NK-92 treated with Interleukin-12 subunit alpha and Interleukin-12 subunit beta, amount 100 ng/mL, for 24 hours (cell line): Measurements from ENCODE around the gene GRAMD1B.

Experiments used
- DNase-seq: peaks from one replicate; lab custom pipeline; 2025; lab: John Stamatoyannopoulos, UW

GRAMD1B gene

DNA sequence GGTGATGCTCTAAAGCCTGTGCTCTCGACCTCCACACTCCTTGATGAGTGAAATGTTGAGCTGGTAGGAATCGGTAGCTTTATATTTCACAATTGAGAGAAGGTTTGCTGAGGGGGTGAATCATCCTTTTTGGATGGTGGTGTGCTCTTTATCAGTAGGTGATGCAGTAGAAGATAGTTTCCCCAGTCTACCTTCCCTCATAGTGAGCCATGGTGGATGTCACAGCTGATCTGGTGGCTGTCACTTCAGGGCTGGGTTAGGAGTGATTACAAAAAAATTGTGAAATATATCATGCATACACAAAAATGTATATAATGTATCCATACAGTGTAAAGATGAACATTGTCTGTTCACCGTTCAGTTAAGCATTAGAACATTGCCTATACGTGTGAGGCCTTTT is 105.3 kb downstream of the GRAMD1B start:
- DNase-seq = no peak

DNA sequence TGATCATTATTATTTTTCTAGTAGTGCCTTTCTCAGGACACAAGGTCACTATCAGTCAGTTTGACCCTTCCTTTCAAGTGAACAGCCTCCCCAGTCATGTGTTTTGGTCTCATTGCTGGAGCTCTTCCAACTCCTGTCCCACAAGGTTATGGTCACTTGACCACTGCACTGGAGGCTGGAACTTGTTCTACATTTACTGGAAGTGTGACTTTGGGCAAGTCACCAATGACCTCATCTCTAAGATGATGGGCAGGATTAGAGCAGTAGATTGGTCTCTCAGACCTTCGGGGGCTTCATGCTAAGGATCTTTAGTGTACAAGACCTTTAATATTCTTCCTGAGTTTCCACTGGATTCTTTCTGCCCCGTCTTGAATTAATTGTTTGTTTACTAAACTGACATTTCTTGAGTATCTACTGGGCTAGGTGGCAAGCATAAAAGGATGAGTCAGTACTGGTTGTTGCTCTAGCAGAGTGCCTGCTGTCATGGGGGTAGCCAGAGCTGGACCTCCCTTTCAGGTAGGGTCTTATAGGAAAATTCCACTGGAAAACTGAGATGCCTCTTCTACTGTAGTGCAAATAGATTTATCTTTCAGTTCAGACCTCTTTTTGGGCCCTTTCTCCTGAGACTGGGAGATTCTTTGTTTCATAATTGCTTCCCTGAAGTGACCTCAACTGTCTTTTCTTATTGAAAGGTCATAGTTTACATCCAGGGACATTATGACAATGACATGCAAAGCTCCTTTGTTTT is 106.8 kb downstream of the GRAMD1B start:
- no peak for DNase-seq

DNA sequence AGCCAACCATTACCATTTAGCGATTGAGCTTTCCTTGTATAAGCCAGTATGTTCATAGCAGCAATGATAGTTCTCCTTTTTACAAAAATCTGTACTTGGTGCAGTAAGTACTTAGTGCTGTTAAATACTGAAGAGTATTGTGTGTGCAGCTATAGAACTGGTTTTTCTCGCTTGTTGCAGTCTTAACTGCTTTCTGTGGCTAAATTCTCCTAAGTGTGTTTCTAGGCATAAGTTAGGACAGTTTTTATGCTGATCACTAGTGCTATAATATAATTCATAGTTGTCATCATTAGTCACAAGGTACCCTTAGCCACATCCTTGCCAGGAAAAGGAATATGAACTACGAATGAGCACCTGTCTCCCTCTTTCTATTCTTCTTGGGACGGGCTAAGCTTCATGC is 107.7 kb downstream of the GRAMD1B start:
- no peak for DNase-seq

DNA sequence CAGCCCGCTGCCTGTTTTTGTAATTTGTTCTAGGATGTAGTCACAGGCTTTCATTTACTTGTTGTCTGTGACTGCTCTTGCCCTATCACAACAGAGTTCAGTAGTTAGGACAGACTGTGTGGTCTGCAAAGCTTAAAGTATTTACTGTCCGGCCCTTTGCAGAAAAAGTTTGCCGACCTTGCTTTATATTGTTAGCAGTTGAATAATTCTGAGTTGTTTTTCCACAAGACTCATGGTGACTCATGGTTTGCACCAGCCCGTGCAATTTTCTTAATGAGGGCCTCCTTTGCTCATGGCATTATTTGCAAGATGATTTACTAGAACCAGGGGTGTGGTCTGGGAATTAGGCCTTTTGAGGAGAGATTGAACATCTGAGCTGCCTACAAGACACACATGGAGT is 113.7 kb downstream of the GRAMD1B start:
- DNase-seq = no peak

DNA sequence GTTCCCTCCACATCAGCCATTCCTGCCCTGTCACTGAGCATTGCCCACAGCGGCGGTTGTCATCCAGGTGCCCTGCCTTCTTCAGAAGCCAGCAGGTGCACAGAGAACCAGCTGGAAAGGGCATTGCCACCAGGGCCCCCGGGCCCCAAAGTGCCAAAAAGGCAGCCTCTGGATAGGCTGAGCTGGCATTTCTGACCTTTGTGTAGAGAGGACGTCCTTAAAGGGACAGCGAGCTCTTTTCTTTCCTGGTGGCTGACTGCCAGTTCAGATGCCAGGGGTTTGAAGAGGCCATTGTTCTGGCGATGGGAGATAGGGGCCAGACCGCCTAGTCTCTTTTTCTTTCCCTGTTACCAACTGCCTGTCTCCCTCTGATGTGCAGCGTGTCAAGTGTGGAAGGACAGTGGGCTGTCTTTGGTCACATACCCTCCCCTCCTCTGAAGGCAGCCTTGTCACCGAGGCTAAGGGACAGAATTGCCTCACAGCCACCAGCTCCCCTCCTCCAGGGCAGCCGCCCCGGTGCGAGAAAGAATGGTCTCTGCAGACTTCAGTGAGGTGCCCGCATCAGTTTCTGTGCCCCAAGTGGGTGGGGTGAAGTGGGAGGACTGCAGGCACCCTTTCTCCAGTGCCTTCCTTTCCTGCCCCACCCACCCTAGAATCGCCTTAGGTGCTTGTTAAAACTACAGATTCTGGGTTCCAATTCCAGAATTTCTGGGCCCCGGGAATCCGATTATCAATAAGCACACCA is 114.7 kb downstream of the GRAMD1B start:
- no peak for DNase-seq

DNA sequence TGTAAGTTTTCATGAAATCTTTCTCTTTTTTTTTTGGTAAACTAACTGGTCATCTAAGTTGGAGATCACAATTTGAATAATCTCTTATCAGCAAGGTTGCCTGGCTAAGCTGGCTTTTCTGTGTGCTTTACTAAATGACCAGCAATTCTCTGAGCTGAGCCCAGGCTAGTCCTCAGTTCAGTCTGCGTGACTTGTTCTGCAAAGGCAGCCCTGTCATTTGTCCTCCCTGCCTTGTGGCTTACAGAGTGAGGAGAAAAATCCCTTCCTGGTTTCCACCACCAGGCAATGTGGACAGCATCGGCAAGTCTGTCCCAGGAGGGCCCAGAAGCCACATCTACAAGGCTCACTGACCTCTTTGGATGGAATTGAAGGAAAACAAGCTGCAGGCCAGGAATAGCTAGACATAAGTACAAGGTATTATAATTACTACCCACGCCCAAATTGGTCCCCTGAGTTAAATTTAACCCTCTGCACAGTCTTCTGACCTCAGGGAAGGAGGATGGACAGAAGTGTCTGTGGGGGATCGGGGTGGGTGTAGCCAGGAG is 115.7 kb downstream of the GRAMD1B start:
- DNase-seq = no peak

DNA sequence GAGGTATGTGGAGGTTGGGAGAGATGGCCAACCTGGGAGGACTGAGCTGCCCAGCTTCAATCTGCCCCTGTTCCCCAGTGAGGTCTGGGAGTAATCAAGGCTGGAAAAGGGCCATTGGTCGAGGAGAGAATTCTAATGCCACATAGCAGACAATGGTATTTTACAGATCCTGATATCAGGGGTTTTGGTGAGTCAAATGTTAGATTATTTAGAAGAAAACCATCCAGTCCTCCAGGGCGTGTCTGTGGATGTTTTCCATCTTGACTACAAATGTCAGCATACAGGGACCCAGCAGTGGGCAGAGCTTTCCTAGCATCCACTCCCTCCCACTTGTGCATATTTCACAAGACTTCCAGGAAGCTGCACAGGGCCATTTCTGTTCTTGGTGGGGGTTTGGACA is 116.4 kb downstream of the GRAMD1B start:
- no peak for DNase-seq

DNA sequence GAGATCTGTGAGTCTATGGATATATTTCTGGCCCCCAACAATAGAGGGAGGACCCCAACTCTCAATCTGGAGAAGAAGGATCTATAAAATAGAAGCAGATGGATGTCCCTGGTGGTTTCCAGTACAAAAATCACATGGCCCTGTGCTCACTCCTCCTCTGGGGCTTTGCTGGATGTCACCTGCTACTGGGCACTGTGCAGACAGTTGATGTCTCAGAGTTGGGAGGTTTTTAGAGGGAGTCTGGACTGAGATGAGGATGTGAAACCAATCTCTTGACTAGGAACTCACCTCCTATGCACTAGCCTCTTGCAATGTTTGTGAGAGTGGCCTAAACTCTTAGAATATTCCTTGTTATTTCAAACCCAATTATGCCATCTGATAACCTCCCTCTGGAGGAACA is 117.1 kb downstream of the GRAMD1B start:
- no peak for DNase-seq

DNA sequence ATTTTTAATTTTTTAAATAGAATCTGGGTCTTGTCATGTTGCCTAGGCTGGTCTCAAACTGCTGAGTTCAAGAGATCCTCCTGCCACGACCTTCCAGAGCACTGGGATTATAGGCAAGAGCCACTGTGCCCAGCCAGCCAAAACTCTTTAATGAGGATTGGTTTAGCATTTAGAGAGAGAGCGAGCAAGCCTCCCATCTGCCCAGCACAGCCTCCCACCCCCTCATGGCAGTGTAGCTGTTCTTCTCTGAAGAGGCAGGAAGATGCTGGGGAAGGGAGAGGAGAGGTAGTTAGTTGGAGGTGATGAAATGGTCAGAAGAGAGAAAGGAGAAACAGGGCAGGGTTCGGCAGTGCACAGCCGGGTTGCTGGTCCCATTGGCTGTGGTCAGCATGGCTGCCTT is 118.7 kb downstream of the GRAMD1B start:
- DNase-seq = no peak

DNA sequence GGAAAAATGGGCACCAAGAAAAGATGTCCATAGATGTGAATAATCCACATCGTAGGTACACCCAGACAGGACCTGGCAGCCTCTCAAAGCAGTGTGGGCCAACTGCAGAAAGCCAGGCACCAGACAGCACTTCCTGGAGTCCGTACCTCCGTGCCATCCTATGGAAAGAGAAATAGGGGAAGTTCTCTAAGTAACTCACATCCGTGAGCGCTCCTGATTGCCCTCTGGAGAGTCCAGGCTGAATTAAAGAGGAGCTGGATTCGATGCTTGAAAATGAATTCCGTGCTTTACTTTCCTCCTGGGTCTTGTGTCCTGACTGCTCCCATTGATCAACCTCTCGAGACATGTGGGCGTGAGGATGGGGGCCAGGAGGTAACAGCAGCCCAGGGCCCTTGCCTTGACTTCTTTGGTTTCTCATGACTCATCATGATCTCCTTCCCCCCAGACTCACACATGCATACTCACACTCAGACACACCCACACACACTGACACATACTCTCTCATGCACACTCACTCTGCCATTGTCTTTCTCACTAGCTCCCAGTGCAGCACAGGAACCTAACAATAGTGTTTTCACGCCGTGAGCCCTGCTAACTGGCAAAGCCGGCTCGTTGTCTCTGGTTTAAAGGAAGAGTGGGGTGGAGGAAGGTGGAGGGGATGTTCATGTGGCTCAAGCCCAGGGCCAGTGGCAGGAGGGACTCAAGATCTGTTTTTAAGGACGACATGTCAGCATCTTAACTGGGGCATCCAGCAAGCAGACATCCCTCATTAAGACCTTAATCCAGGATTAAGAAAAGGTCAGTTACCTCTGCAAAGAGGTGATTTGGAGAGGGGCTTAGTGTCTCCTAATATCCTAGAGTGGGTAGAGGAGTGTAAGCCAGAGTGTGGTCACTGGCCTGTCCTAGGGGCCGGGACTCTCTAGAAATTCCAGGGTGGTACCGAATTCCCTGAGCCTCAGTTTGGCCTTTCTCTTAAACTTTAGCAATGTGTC is 120.2 kb downstream of the GRAMD1B start:
- DNase-seq = no peak

DNA sequence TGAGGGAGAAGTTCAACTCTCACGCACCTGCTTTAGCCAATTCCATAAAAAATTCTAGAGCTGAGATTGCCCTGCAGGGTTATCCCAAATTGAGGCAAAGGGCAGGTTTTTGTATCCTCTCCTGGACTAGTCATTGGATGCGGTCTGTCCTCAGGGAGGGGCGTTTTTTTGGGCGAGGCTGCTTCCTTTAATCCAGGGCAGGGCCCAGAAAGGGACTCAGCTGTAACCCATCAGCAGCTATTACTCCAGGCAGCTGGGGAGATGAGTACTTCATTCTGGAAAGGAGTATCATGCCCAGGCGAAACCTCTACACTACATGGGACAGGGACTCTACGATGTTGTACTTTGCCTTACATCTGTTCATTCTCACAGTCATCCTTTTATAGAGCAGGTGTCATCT is 121.0 kb downstream of the GRAMD1B start:
- no peak for DNase-seq

DNA sequence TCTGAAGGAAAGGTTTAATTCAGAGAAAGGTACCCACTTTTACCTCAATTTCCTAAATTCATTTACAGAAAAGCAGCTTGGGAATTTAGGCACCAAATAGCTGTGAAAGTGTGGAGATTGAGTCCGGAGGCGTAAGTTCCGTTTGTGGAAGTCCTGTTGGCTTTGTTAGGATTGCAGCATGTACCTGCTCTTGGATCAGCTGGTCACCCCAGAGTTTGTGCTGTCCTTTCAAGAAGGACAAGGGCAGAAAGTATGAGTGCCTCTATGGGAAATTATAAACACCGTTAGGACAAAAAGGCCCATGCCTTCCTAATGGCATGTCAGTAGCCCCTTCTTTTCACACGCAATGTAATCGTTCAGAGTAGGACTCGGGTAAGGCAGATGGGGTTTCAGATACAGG is 126.6 kb downstream of the GRAMD1B start:
- DNase-seq = no peak

DNA sequence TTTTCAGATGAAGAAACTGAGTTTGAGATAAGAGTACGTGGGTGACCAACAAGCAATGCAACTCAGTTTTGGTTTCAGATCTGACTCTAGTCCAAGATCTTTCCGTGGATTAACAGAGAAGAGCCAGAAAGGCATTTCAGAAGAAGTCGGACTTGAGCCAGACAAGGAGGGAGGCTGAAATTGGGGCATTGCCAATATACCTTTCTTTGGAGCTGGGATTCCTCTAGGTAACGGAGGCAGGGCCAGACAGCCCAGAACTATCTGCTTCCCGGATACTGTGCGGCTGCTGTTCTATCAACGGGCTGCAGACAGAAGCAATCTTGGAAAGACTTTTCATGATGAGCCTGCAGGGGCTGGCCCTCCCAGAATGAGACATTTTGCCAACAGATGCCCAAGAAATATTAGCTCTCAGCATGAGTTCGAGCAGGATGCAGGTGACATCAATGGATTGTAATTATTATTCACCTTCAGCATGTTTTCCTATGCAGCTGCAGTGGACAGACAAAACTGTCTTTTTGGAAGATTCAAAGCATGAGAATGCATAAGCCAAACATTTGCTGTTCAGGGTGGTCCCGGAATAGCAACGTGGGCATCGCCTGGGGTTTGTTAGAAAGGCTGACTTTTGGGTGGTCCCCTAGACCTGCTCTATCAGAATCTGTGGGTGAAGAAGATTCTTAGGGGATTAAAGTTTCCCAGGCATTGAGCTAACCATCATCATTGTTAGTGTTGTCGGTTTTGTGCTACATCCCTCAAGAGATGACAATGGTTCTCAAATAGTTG is 128.7 kb downstream of the GRAMD1B start:
- no peak for DNase-seq

DNA sequence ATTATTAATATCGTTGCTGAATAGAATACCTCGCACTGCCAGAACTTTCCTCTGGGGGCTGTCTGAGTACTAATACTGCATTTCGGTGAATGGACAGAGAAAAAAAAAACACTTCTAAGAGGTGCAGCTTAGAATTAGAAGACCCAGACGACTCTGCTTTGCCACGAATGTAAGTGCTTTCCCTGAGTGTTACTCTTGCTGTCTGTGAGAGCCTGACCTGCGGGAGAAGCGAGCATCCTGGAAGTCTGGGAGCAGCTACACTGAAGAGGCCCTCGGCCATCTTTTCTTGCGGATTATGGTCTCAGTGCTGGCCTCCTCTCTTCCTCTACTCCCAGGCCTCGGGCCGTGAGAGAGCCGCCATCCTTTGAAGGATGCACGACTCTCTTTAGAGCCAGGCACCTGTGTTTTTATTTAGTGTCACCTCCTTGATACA is 129.5 kb downstream of the GRAMD1B start:
- DNase-seq = no peak

DNA sequence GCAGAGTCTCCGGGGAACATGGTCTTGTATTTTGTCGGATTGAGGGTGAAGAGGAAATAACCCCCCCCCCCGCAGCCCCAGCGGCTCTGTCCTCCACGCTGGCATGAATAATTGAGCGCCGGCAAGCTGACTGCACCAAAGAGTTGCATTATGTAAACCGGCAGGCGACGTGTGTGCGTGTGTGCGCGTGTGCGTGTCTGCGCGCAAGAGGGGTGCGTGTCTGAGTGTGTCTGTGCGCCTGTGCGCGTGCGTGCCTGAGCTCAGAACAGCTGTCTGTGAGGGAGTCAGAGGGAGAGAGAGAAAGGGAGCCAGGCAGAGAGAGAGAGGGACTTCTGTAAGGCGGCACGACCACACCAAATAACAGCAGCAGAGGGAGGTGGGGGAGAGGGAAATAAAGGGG is 129.9 kb downstream of the GRAMD1B start:
- DNase-seq = no peak

DNA sequence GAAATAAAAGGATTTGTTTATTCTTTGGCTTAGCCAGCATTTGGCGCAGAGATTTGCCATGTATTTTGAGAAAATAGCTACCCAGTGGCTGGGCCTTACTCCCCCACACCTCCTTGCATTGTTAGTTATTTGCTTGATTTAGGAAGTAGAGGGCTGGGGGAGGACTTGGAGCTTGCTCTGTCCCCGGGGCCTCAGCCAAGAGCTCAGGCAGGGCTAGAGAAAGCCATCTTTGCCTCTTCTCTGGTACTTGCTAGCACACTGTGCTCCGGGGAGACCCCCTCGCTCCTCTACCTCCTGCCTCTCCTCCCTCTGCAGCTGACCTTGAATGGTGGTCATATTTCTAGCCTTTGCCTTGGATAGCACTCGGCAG is 131.3 kb downstream of the GRAMD1B start:
- no peak for DNase-seq

DNA sequence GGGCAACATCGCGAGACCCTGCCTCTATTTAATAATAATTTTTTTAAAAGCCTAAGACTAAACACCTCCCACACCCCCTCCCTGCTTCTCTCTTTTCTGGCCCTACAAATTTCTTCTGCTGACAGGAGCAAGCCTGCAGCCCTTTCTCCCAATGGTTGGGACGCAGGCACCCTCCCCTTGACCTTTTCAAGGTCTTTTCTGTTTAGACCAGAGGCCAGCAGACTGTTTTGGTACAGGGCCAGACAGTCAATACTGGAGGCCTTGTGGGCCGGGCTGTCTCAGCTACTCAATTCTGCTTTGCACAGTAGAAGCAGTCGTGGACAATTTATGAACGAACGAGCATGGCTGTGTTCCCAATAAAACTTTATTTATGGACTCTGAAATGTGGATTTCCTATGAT is 132.1 kb downstream of the GRAMD1B start:
- DNase-seq = no peak

DNA sequence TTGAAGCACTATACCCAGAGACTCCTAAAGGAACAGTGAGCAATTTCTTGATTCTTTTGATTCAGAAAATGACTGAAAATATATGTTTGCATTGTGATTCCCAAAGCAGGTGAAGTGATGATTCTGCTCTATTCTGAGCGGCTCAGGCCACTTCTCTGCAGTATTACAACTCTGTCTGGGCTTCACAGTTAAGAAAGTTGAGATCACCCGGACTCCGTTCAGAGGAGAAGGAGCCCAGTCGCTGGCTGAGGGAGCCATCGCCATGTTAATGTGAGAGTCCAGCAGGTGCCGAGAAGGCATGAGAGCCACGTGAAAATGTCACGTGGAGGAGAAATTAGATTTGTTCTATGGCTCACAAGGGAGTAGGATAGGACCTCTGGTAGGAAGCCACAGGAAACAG is 132.8 kb downstream of the GRAMD1B start:
- no peak for DNase-seq

DNA sequence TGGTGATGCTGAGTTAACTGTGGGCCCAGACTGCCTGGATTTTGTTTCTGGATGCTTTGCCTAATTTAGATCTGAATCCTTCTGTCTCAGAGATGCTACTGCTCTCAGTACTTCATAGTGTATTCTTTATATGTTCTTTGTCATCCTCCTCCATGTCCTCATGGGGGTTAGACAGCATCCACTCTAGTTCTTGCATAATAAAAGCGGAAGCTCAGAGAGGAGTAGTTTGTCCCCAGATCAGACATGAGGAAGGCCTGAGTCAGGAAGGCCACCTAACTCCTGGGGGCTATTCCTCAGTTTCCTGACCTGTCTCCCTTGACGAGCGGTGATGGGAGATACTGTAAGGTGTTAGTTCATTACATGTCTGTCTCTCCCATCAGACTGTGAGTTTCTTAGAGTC is 134.2 kb downstream of the GRAMD1B start:
- DNase-seq = no peak

DNA sequence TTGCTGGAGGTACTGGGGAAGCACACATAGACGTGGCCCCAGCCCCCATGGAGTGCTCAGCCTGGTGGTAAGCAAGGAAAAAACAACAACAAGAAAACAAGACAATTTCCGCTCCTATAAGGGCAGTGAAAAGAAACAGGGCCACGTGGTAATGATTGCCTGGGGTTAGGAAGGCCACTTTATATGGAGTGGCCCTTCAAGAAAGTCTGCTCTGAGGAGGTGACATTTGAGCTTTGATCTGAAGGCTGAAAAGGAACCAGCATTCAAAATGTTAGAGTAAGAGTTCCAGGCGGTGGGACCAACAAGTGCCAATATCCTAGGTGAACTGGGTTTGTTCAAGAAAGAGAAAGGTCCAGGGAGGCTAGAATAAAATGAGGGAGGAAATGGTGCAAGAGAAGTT is 136.8 kb downstream of the GRAMD1B start:
- DNase-seq = no peak

DNA sequence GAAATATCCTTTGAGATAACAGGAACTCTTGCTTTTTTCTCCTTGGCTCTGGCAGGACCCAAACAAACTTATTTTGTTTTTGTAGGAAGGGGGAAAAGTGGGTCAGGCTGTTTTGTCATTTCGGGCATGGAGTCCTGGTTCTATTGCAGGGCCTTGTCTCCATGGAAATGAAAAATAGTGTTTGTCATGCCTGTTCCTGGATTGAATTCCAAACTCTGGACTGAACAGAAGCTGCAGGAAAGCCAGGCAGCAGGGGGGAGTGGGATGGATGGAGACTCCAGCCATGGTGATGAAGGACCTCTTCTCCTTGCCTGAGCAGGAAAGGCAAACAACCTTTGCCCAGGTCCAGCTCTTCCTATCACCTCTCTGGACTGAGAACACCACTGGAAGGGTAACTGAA is 137.4 kb downstream of the GRAMD1B start:
- DNase-seq = no peak
